Astrocyte of the cerebellum (primary cell): ENCODE results near the gene ABRACL.
"Not testable (repeated sequence)": the region's sequence is repeated elsewhere in the genome, so short reads cannot be mapped to it uniquely, and the experiment has no call there.

Experiments
- DNase-seq: peaks from one replicate; pipeline ENCODE4 v3.0.0-alpha.2; 2011; ENCODE audit warnings: low read depth
- H3K4me3 ChIP-seq: 2 replicates; pipeline ENCODE4 v1.5.1; 2011; ENCODE audit warnings: mild to moderate bottlenecking, low read depth, low read length, moderate library complexity
- CTCF ChIP-seq: IDR thresholded peaks from 2 replicates; pipeline ENCODE4 v1.5.1; 2012; ENCODE audit warnings: low read length, low read depth, moderate library complexity, mild to moderate bottlenecking; ENCODE audit errors: missing control alignments
- in situ Hi-C: cut with HindIII; loops from 2 replicates; pipeline ENCODE4 v1.10.0; 2017; ENCODE audit warnings: low sequenced_read_pairs

Gene ABRACL

DNA sequence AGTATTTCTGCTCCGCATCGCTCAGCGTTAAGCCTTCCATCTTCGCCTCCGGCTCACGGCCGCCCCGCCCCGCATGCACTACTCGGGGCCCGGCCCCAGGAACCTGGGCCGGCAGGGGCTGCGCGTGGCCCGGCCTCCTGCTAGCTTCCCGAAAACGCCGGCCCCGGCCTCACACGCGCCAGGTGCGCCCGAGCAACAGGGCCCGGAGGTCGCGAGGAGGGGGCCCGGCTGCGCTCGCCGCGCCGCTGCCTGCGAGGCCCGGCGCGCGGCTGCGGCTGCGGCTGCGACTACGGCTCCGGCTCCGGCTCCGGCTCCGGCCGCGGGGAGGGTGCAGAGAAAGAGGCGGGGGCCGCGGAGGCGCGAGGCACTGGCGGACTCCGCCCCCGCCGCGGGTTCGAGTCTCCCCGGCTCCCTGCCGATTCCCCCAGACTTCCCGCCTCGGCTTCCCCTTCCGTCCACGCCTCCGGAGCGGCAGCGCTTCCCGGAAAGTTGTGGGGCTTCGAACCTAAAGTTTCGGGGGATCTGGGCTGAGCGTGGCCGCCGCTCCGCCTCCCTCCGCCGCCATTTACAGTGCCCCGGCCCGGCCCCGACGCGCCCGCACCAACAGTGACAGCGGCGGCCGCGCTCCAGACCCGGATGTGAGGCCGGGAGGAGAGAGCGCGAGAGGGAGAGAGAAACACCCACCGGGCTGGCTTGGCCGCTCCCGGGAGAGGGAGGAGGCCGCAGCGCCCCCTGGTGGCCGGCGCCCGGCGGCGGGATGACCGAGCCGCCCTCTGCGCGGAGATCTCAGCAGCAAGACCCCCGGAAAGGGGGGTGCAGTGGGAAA, 40.7 kb upstream of the ABRACL start, which contains the start of gene REPS1:
Gene REPS1 (minus strand): TSS at position 611 of the 826 bp plus-strand sequence. CDS start 571 bp downstream, at position 40.
- TF ChIP-seq CTCF, result peak; percentile 87
- peak within 1 kb of the TSS; percentile 85 for H3K4me3 ChIP-seq
- in situ Hi-C loops, result no loop called here
- peak; percentile 70 for DNase-seq

DNA sequence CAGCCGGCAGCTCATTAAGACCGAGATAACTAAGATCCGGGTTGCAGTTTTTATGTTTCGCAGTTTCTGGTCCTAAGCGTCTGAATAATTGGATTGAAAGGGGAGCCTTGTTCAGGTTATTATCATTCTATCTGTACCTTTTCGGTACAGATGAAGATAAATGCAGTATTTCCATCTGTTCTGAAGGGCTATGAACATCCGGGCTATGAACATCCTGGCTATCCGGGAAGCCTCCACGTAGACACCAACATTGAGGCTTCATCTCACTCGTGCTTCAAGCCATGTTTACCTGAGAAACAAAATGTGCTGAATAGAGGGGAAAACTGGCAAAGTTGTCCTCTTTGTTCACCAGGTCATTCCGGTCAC, 40.1 kb upstream of the ABRACL start:
- no peak for DNase-seq
- in situ Hi-C loops, result no loop called here
- no peak for TF ChIP-seq CTCF
- peak overlapping the region; percentile 85 for H3K4me3 ChIP-seq

GRCh38 chr6:138989098-138989983, 39.2 kb upstream of the ABRACL start:
- in situ Hi-C loops, result no loop called here
- no peak overlapping the region for H3K4me3 ChIP-seq
- DNase-seq, result no peak
- no peak for TF ChIP-seq CTCF

- in situ Hi-C loops, result no loop called here
- no peak overlapping the region for H3K4me3 ChIP-seq
- no peak for DNase-seq
- TF ChIP-seq CTCF, result no peak
These were observed 37.3 kb upstream of the ABRACL start for GRCh38 chr6:138991206-138991605.

- H3K4me3 ChIP-seq, in situ Hi-C loops, DNase-seq: not testable (repeated sequence)
These were observed 35.6 kb upstream of the ABRACL start for GRCh38 chr6:138992965-138993364.

DNA sequence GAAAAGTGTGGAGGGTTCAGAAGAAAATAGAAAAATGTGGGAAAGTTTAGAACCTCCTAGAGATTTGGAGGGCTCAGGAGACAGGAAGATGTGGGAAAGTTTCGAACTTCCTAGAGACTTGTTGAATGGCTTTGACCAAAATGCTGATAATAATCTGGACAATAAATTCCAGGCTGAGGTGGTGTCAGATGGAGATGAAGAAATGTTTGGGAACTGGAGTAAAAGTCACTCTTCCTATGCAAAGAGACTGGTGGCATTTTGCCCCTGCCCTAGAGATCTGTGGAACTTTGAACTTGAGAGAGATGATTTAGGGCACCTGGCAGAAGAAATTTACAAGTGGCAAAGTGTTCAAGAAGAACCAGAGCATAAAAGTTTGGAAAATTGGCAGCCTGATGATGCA, 35.1 kb upstream of the ABRACL start:
- in situ Hi-C loops, DNase-seq, H3K4me3 ChIP-seq: not testable (repeated sequence)

GRCh38 chr6:138996524-138996923, 32.0 kb upstream of the ABRACL start:
- no peak for DNase-seq

More at GRCh38 chr6:138996524-138996923, 32.0 kb upstream of the ABRACL start:
- H3K4me3 ChIP-seq, result no peak overlapping the region
- TF ChIP-seq CTCF, result no peak
- in situ Hi-C loops, result no loop called here
